Mesenchymal stem cell (in vitro differentiated cells and primary cell): ENCODE results near the gene CRELD1.

Source experiments
- DNase-seq: peaks from one replicate; pipeline ENCODE4 v3.0.0-alpha.2; 2013
- H2AFZ ChIP-seq: one replicate; pipeline ENCODE4 v1.6.1; 2013; ENCODE audit warnings: low read depth, mild to moderate bottlenecking, control low read depth, inconsistent platforms, low read length, moderate library complexity
- H2AK5ac ChIP-seq: 2 replicates; pipeline ENCODE4 v1.6.1; 2013; ENCODE audit warnings: low read length, moderate library complexity, mild to moderate bottlenecking, inconsistent platforms; ENCODE audit not compliant: severe bottlenecking
- H2BK120ac ChIP-seq: one replicate; pipeline ENCODE4 v1.6.1; 2013; ENCODE audit warnings: low read depth, mild to moderate bottlenecking, inconsistent platforms, low read length, moderate library complexity
- H2BK12ac ChIP-seq, 2 experiments: one replicate each; pipeline ENCODE4 v1.6.1; 2013; ENCODE audit warnings: inconsistent platforms in 2 of 2, low read length in 2 of 2, mild to moderate bottlenecking in 2 of 2, moderate library complexity in 2 of 2, control low read depth in 1 of 2
- H2BK15ac ChIP-seq: one replicate; pipeline ENCODE4 v1.6.1; 2013; ENCODE audit warnings: mild to moderate bottlenecking, low read depth, inconsistent platforms; ENCODE audit not compliant: poor library complexity, severe bottlenecking
- H2BK5ac ChIP-seq: 2 replicates; pipeline ENCODE4 v1.6.1; 2013; ENCODE audit warnings: low read depth, mild to moderate bottlenecking, low read length, control low read depth, inconsistent platforms; ENCODE audit not compliant: poor library complexity, severe bottlenecking
- H3K14ac ChIP-seq, 2 experiments: one replicate each; pipeline ENCODE4 v1.6.1; 2013; ENCODE audit warnings: inconsistent platforms in 2 of 2, low read length in 2 of 2, control low read depth in 1 of 2, mild to moderate bottlenecking in 1 of 2, moderate library complexity in 1 of 2
- H3K18ac ChIP-seq, 2 experiments: one replicate each; pipeline ENCODE4 v1.6.1; 2013; ENCODE audit warnings: inconsistent platforms in 2 of 2, low read length in 2 of 2, control low read depth in 1 of 2, low read depth in 1 of 2, mild to moderate bottlenecking in 1 of 2
- H3K23ac ChIP-seq, 2 experiments: one replicate each; pipeline ENCODE4 v1.6.1; 2013; ENCODE audit warnings: inconsistent platforms in 2 of 2, low read length in 2 of 2, mild to moderate bottlenecking in 2 of 2, moderate library complexity in 2 of 2, control low read depth in 1 of 2
- H3K27ac ChIP-seq: 2 replicates; pipeline ENCODE4 v1.5.1; 2013; ENCODE audit warnings: mild to moderate bottlenecking, moderate library complexity, low read length, control low read depth, inconsistent platforms; ENCODE audit not compliant: poor library complexity, severe bottlenecking
- H3K27me3 ChIP-seq, 2 experiments: 2 replicates each; pipeline versions ENCODE4 v1.6.1 to v1.7.0; 2013; ENCODE audit warnings: low read length in 2 of 2, mild to moderate bottlenecking in 2 of 2, moderate library complexity in 2 of 2, control low read depth in 1 of 2, inconsistent platforms in 1 of 2; ENCODE audit not compliant: control insufficient read depth in 1 of 2, insufficient read depth in 1 of 2
- H3K36me3 ChIP-seq, 2 experiments: 2 replicates each; pipeline versions ENCODE4 v1.6.1 to v1.7.0; 2013; ENCODE audit warnings: low read length in 2 of 2, control low read depth in 1 of 2, inconsistent platforms in 1 of 2, low read depth in 1 of 2, mild to moderate bottlenecking in 1 of 2; ENCODE audit not compliant: insufficient read depth in 2 of 2, control insufficient read depth in 1 of 2
- H3K4ac ChIP-seq, 2 experiments: one replicate each; pipeline ENCODE4 v1.6.1; 2013; ENCODE audit warnings: inconsistent platforms in 2 of 2, low read length in 2 of 2, mild to moderate bottlenecking in 2 of 2, moderate library complexity in 2 of 2, control low read depth in 1 of 2, low read depth in 1 of 2
- H3K4me1 ChIP-seq: 2 replicates; pipeline ENCODE4 v1.6.1; 2013; ENCODE audit warnings: low read depth, low read length, control low read depth; ENCODE audit not compliant: control insufficient read depth, insufficient read depth
- H3K4me2 ChIP-seq: 2 replicates; pipeline ENCODE4 v1.6.1; 2013; ENCODE audit warnings: low read length, mild to moderate bottlenecking, inconsistent platforms; ENCODE audit not compliant: poor library complexity, severe bottlenecking
- H3K4me3 ChIP-seq, 2 experiments: 2 replicates each; pipeline versions ENCODE4 v1.5.1 to v1.7.0; 2013; ENCODE audit warnings: low read length in 2 of 2, mild to moderate bottlenecking in 2 of 2, control low read depth in 1 of 2, low read depth in 1 of 2; ENCODE audit not compliant: insufficient read depth in 1 of 2
- H3K79me1 ChIP-seq: replicated peaks from 2 replicates; pipeline ENCODE4 v1.6.1; 2013; ENCODE audit warnings: mild to moderate bottlenecking, control low read depth, low read length, inconsistent platforms; ENCODE audit not compliant: poor library complexity, severe bottlenecking
- H3K9ac ChIP-seq: 2 replicates; pipeline ENCODE4 v1.7.0; 2013; ENCODE audit warnings: mild to moderate bottlenecking, low read length, moderate library complexity
- H3K9me3 ChIP-seq: 2 replicates; pipeline ENCODE4 v1.7.0; 2013; ENCODE audit warnings: mild to moderate bottlenecking, low read length; ENCODE audit not compliant: control insufficient read depth
- H4K8ac ChIP-seq: one replicate; pipeline ENCODE4 v1.6.1; 2013; ENCODE audit warnings: inconsistent platforms, mild to moderate bottlenecking, low read length, moderate library complexity
- H4K91ac ChIP-seq: one replicate; pipeline ENCODE4 v1.6.1; 2013; ENCODE audit warnings: mild to moderate bottlenecking, low read length, inconsistent platforms
- WGBS: methylation state at CpG from one replicate; pipeline ENCODE4 v1.1.7; 2013; ENCODE audit warnings: mixed read lengths; 5-methylcytosine and 5-hydroxymethylcytosine counted together

The CRELD1 gene

GRCh38 chr3:9976721-9977709, 43.4 kb downstream of the CRELD1 start:
- H3K27ac ChIP-seq, result peak overlapping the region; percentile 78
- no peak overlapping the region for H4K91ac ChIP-seq
- no peak overlapping the region for H3K23ac ChIP-seq
- H4K8ac ChIP-seq, result no peak overlapping the region
- H2BK120ac ChIP-seq, result no peak overlapping the region
- peak overlapping the region; percentile 88 for H3K9ac ChIP-seq
- H3K4me3 ChIP-seq, result peak overlapping the region in 1 of 2 experiments; percentile 59
- H2BK5ac ChIP-seq, result no peak overlapping the region
- H2AK5ac ChIP-seq, result peak overlapping the region; percentile 89
- H3K9me3 ChIP-seq, result no peaks in the 10 kb centered on the region
- 0% methylated on average over 3 of the region's 7 CpGs for WGBS
- no peak overlapping the region for H2BK15ac ChIP-seq
- no peak overlapping the region for H3K14ac ChIP-seq
- H3K4me1 ChIP-seq, result peaks cover 3% of the 10 kb centered on the region
- H3K4me2 ChIP-seq, result no peak overlapping the region
- no peaks in the 10 kb centered on the region for H3K27me3 ChIP-seq
- no peak overlapping the region for H2BK12ac ChIP-seq
- peaks cover 18 to 59% of the 10 kb centered on the region in 2 experiments for H3K36me3 ChIP-seq
- no peak overlapping the region for H2AFZ ChIP-seq
- H3K18ac ChIP-seq, result peak overlapping the region; percentile 45 to 81
- peak overlapping the region in 1 of 2 experiments; percentile 88 for H3K4ac ChIP-seq
- DNase-seq, result peak; percentile 98
- peaks cover 17% of the 10 kb centered on the region for H3K79me1 ChIP-seq

- H3K18ac ChIP-seq, result no peak overlapping the region
- no peak overlapping the region for H3K4ac ChIP-seq
- H3K79me1 ChIP-seq, result peaks cover 17% of the 10 kb centered on the region
- no peak overlapping the region for H3K23ac ChIP-seq
- H3K9me3 ChIP-seq, result no peaks in the 10 kb centered on the region
- H3K27me3 ChIP-seq, result no peaks in the 10 kb centered on the region
- H2BK15ac ChIP-seq, result no peak overlapping the region
- no peak overlapping the region for H3K4me2 ChIP-seq
- no peak overlapping the region for H2AFZ ChIP-seq
- H4K91ac ChIP-seq, result no peak overlapping the region
- peak overlapping the region in 1 of 2 experiments; percentile 42 for H2BK12ac ChIP-seq
- WGBS, result 98% methylated on average over 7 of the region's 8 CpGs
- H3K4me1 ChIP-seq, result peaks cover 3% of the 10 kb centered on the region
- H2BK120ac ChIP-seq, result no peak overlapping the region
- H3K9ac ChIP-seq, result peak overlapping the region; percentile 88
- H3K14ac ChIP-seq, result no peak overlapping the region
- H3K4me3 ChIP-seq, result no peak overlapping the region
- H3K27ac ChIP-seq, result no peak overlapping the region
- no peak overlapping the region for H2AK5ac ChIP-seq
- H3K36me3 ChIP-seq, result peaks cover 9 to 51% of the 10 kb centered on the region in 2 experiments
- H2BK5ac ChIP-seq, result no peak overlapping the region
- DNase-seq, result no peak
- no peak overlapping the region for H4K8ac ChIP-seq
Observed at GRCh38 chr3:9978710-9979305, 45.2 kb downstream of the CRELD1 start.

- Histone ChIP-seq H3K23ac (no peak overlapping the region), H3K14ac (no peak overlapping the region), H3K36me3 (peaks cover 15 to 49% of the 10 kb centered on the region in 2 experiments), H3K4ac (no peak overlapping the region), H2BK15ac (no peak overlapping the region), H2AFZ (no peak overlapping the region), H3K9ac (no peak overlapping the region), H4K8ac (no peak overlapping the region), H4K91ac (no peak overlapping the region), H2BK12ac (no peak overlapping the region), H2AK5ac (no peak overlapping the region), H2BK5ac (no peak overlapping the region), H2BK120ac (no peak overlapping the region), H3K4me1 (peaks cover 3% of the 10 kb centered on the region), H3K4me2 (no peak overlapping the region), H3K27ac (no peak overlapping the region), H3K18ac (no peak overlapping the region), H3K4me3 (no peak overlapping the region), H3K27me3 (no peaks in the 10 kb centered on the region), H3K9me3 (no peaks in the 10 kb centered on the region), H3K79me1 (peaks cover 11% of the 10 kb centered on the region)
- WGBS, result 100% methylated on average over 1 of the region's 2 CpGs
- no peak for DNase-seq
Observed at GRCh38 chr3:9980251-9980650, 46.6 kb downstream of the CRELD1 start.

GRCh38 chr3:9986230-9986725, 52.6 kb downstream of the CRELD1 start:
- Histone ChIP-seq H3K23ac (peak overlapping the region in 1 of 2 experiments; percentile 63), H3K4me1 (peaks cover 8% of the 10 kb centered on the region), H3K4me2 (peak overlapping the region; percentile 42), H3K18ac (peak overlapping the region in 1 of 2 experiments; percentile 72), H3K27me3 (no peaks in the 10 kb centered on the region), H2BK15ac (no peak overlapping the region), H3K36me3 (peaks cover 10 to 19% of the 10 kb centered on the region in 2 experiments), H3K27ac (no peak overlapping the region), H3K4ac (peak overlapping the region in 1 of 2 experiments; percentile 90), H4K8ac (peak overlapping the region; percentile 74), H3K79me1 (peaks cover 13% of the 10 kb centered on the region), H4K91ac (no peak overlapping the region), H3K9ac (peak overlapping the region; percentile 99), H3K9me3 (no peaks in the 10 kb centered on the region), H3K4me3 (peak overlapping the region; percentile 81 to 100), H2AFZ (peak overlapping the region; percentile 66), H2BK5ac (no peak overlapping the region), H2BK120ac (no peak overlapping the region), H2AK5ac (no peak overlapping the region), H2BK12ac (no peak overlapping the region), H3K14ac (no peak overlapping the region)
- no peak for DNase-seq
- 3% methylated on average over 17 of the region's 17 CpGs for WGBS
